ENCODE measurements around the gene GLA.

GLA gene

DNA sequence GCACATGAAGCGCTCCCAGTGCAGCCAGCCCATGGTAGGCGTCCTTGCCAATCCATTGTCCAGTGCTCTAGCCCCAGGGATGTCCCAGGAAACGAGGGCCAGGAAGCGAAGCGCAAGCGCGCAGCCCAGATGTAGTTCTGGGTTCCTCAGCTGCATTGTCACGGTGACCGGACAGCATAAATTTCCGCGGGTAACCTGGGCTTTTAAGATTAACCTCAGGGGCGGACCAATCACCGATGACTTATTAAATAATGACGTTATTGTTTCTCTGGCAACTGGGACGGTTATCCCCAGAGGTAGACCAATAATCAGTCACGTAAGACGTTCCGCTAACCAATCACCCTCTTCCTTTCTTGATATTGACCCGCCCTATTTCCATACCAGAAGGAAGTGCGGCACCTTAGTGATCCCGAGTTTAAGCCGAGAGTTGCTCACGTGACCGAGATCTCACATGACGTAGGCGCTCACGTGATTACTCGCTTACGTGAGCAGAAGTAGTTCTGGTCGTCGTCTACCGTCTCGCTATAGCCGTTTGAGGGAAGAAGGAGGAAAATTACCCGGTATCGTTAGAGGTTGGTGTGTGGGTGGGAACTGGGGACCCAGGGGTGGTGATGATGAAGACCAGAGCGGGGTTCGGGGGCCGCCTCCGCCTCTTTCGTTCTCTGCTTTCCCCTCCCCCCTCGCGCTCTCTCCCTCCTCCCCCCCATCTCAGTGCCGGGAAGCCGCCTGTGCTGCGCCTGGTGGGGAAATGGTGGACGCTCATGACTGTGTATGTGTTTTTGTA, at the start of gene GLA, which contains the start of gene HNRNPH2:
TSS of gene GLA (minus strand) at position 178 of the 784 bp plus-strand sequence. CDS start at position 156, 22 bp downstream.
TSS of gene HNRNPH2 (plus strand) at position 475 of the 784 bp plus-strand sequence. CDS start 3,767 bp downstream, outside the sequence.
- Mint-ChIP-seq H3K27ac (peak within 1 kb of the TSS; percentile 97), H3K27me3 (no peaks in the 10 kb centered on the region), H3K4me3 (peak within 1 kb of the TSS; percentile 94), H3K4me1 (ENCODE audit: low read depth) (peaks cover 21% of the 10 kb centered on the region), H3K36me3 (ENCODE audit: low read depth) (peaks cover 36% of the 10 kb centered on the region), H3K9me3 (no peaks in the 10 kb centered on the region)
- intact Hi-C loops (cut with micrococcal nuclease) = loop anchor here (2.0 kb wide), 1 partner anchor 17 kb away; the partner anchor contains the start of gene RPL36A

GRCh38 chrX:101452056-101452455, 44.3 kb upstream of the GLA start:
- H3K36me3 Mint-ChIP-seq (ENCODE audit: low read depth) = peaks cover 36% of the 10 kb centered on the region
- intact Hi-C loops (cut with micrococcal nuclease) = no loop called here
- no peak overlapping the region for H3K27ac Mint-ChIP-seq
- no peaks in the 10 kb centered on the region for H3K27me3 Mint-ChIP-seq
- H3K4me1 Mint-ChIP-seq (ENCODE audit: low read depth) = peaks cover 13% of the 10 kb centered on the region
- no peaks in the 10 kb centered on the region for H3K9me3 Mint-ChIP-seq
- H3K4me3 Mint-ChIP-seq = no peak overlapping the region

- H3K27ac Mint-ChIP-seq = no peak overlapping the region
- peaks cover 38% of the 10 kb centered on the region for H3K36me3 Mint-ChIP-seq (ENCODE audit: low read depth)
- intact Hi-C loops (cut with micrococcal nuclease) = no loop called here
- H3K27me3 Mint-ChIP-seq = no peaks in the 10 kb centered on the region
- H3K4me3 Mint-ChIP-seq = no peak overlapping the region
- no peaks in the 10 kb centered on the region for H3K9me3 Mint-ChIP-seq
- peaks cover 13% of the 10 kb centered on the region for H3K4me1 Mint-ChIP-seq (ENCODE audit: low read depth)
Measured at GRCh38 chrX:101450961-101451360, 43.2 kb upstream of the GLA start.

- Mint-ChIP-seq H3K9me3 (no peaks in the 10 kb centered on the region), H3K4me3 (no peak overlapping the region), H3K4me1 (ENCODE audit: low read depth) (peaks cover 13% of the 10 kb centered on the region), H3K27me3 (no peaks in the 10 kb centered on the region), H3K36me3 (ENCODE audit: low read depth) (peaks cover 33% of the 10 kb centered on the region), H3K27ac (no peak overlapping the region)
- intact Hi-C loops (cut with micrococcal nuclease) = no loop called here
Measured at GRCh38 chrX:101450085-101450484, 42.4 kb upstream of the GLA start.

DNA sequence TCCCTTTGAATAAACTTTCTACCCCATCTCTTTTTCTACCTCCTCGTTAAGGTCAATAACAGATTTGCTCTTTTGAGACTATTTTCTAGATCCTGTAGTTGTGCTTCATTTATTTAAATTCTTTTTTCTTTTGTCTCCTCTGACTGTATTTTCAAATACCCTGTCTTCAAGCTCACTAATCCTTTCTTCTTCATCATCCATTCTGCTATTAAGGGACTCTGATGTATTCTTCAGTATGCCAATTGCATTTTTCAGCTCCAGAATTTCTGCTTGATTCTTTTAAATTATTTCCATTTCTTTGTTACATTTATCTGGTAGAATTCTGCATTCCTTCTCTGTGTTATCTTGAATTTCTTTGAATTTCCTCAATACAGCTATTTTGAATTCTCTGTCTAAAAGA, 41.6 kb upstream of the GLA start:
- H3K4me1 Mint-ChIP-seq (ENCODE audit: low read depth) = peaks cover 13% of the 10 kb centered on the region
- no peak overlapping the region for H3K4me3 Mint-ChIP-seq
- no peaks in the 10 kb centered on the region for H3K27me3 Mint-ChIP-seq
- intact Hi-C loops (cut with micrococcal nuclease) = no loop called here
- H3K27ac Mint-ChIP-seq = no peak overlapping the region
- H3K36me3 Mint-ChIP-seq (ENCODE audit: low read depth) = peaks cover 37% of the 10 kb centered on the region
- no peaks in the 10 kb centered on the region for H3K9me3 Mint-ChIP-seq

DNA sequence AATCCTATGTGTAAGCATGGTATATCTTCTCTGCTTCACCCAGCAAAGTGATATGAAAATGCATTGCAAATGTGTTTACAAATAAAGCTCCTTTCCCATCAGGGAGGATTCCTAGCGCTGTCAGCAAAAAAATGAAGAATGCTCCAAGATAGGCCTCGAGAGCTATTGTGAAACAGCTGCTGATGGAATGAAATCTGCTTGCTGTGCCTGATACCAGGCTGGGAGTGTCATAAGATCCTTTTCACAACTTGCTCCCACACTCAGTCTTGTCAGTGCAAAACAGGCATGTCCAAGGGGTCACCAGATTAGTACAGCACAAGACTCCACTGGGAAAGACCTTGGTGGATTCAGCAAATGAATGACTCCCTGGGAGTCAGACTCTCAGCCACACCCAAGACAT, 34.4 kb upstream of the GLA start:
- no peaks in the 10 kb centered on the region for H3K27me3 Mint-ChIP-seq
- peaks cover 68% of the 10 kb centered on the region for H3K36me3 Mint-ChIP-seq (ENCODE audit: low read depth)
- H3K4me3 Mint-ChIP-seq = no peak overlapping the region
- H3K4me1 Mint-ChIP-seq (ENCODE audit: low read depth) = no peaks in the 10 kb centered on the region
- H3K9me3 Mint-ChIP-seq = no peaks in the 10 kb centered on the region
- no peak overlapping the region for H3K27ac Mint-ChIP-seq
- intact Hi-C loops (cut with micrococcal nuclease) = no loop called here

GRCh38 chrX:101430457-101431078, 22.8 kb upstream of the GLA start:
- no peaks in the 10 kb centered on the region for H3K9me3 Mint-ChIP-seq
- no peaks in the 10 kb centered on the region for H3K4me1 Mint-ChIP-seq (ENCODE audit: low read depth)
- H3K36me3 Mint-ChIP-seq (ENCODE audit: low read depth) = peaks cover 37% of the 10 kb centered on the region
- intact Hi-C loops (cut with micrococcal nuclease) = no loop called here
- H3K27ac Mint-ChIP-seq = no peak overlapping the region
- H3K4me3 Mint-ChIP-seq = no peak overlapping the region
- H3K27me3 Mint-ChIP-seq = no peaks in the 10 kb centered on the region

GRCh38 chrX:101429934-101430333, 22.2 kb upstream of the GLA start:
- no peak overlapping the region for H3K27ac Mint-ChIP-seq
- intact Hi-C loops (cut with micrococcal nuclease) = no loop called here
- H3K36me3 Mint-ChIP-seq (ENCODE audit: low read depth) = peaks cover 44% of the 10 kb centered on the region
- no peak overlapping the region for H3K4me3 Mint-ChIP-seq
- peaks cover 4% of the 10 kb centered on the region for H3K4me1 Mint-ChIP-seq (ENCODE audit: low read depth)
- H3K9me3 Mint-ChIP-seq = no peaks in the 10 kb centered on the region
- H3K27me3 Mint-ChIP-seq = no peaks in the 10 kb centered on the region

DNA sequence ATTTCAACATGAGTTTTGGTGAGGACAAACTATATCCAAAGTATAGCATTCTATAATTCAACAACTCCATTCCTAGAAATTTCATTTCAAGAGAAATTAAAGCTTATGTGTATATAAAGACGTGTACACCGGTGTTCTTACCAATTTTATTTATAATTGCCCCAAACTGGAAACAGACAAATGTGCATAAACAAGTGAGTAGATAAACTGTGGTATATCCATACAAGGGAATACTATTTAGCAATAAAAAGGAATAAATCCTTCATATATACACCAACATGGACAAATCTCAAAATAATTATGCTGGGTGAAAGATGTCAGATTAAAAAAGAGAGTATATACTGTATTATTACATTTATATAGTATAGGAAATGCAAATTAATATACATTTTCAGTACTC, 20.2 kb upstream of the GLA start:
- Mint-ChIP-seq H3K4me3 (no peak overlapping the region), H3K27me3 (no peaks in the 10 kb centered on the region), H3K27ac (no peak overlapping the region), H3K4me1 (ENCODE audit: low read depth) (peaks cover 7% of the 10 kb centered on the region), H3K36me3 (ENCODE audit: low read depth) (peaks cover 49% of the 10 kb centered on the region), H3K9me3 (no peaks in the 10 kb centered on the region)
- intact Hi-C loops (cut with micrococcal nuclease) = no loop called here

- H3K27ac Mint-ChIP-seq = peak overlapping the region; percentile 99
- no peak overlapping the region for H3K4me3 Mint-ChIP-seq
- no peaks in the 10 kb centered on the region for H3K9me3 Mint-ChIP-seq
- H3K4me1 Mint-ChIP-seq (ENCODE audit: low read depth) = peaks cover 37% of the 10 kb centered on the region
- peaks cover 39% of the 10 kb centered on the region for H3K36me3 Mint-ChIP-seq (ENCODE audit: low read depth)
- intact Hi-C loops (cut with micrococcal nuclease) = loop anchor here (5.0 kb wide), 4 partner anchors 72 to 513 kb away; partner anchors contain the start of genes ARMCX6, TIMM8A and ZMAT1
- H3K27me3 Mint-ChIP-seq = no peaks in the 10 kb centered on the region
Measured at GRCh38 chrX:101419489-101419888, 11.8 kb upstream of the GLA start.

GRCh38 chrX:101417981-101418841, 10.5 kb upstream of the GLA start:
- intact Hi-C loops (cut with micrococcal nuclease) = loop anchor here (5.0 kb wide), 4 partner anchors 71 to 514 kb away; partner anchors contain the start of genes ARMCX6, TIMM8A and ZMAT1
- Mint-ChIP-seq H3K27ac (peak overlapping the region; percentile 99), H3K4me3 (peak overlapping the region; percentile 90), H3K27me3 (no peaks in the 10 kb centered on the region), H3K4me1 (ENCODE audit: low read depth) (peaks cover 39% of the 10 kb centered on the region), H3K36me3 (ENCODE audit: low read depth) (peaks cover 43% of the 10 kb centered on the region), H3K9me3 (no peaks in the 10 kb centered on the region)

DNA sequence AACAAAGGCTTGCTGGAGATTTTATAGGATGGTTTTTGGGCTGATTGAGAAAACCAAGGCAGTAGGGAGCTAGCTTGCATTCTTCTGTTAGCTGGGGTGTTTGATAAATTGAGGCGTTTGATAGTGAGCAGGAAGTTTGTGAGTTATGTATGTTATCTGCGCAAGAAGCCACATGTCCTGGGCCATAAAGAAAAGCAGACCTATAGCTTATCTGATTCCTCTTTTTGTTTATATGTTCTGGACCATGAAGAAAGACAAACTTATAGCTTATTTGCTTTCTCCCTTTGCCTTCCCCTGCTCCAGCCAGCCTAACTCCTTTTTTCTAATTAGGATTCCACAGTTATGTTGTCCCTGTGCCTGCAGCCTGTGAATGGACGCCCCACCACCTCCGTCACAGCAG, 9.5 kb upstream of the GLA start:
- H3K27me3 Mint-ChIP-seq = no peaks in the 10 kb centered on the region
- no peaks in the 10 kb centered on the region for H3K9me3 Mint-ChIP-seq
- H3K4me1 Mint-ChIP-seq (ENCODE audit: low read depth) = peaks cover 49% of the 10 kb centered on the region
- intact Hi-C loops (cut with micrococcal nuclease) = loop anchor here (5.0 kb wide), 4 partner anchors 70 to 515 kb away; partner anchors contain the start of genes ARMCX6, TIMM8A and ZMAT1
- H3K27ac Mint-ChIP-seq = peak overlapping the region; percentile 99
- peaks cover 49% of the 10 kb centered on the region for H3K36me3 Mint-ChIP-seq (ENCODE audit: low read depth)
- H3K4me3 Mint-ChIP-seq = no peak overlapping the region

- H3K9me3 Mint-ChIP-seq = no peaks in the 10 kb centered on the region
- intact Hi-C loops (cut with micrococcal nuclease) = loop anchor here (5.0 kb wide), 4 partner anchors 69 to 516 kb away; partner anchors contain the start of genes ARMCX6, TIMM8A and ZMAT1
- H3K36me3 Mint-ChIP-seq (ENCODE audit: low read depth) = peaks cover 49% of the 10 kb centered on the region
- H3K27ac Mint-ChIP-seq = no peak overlapping the region
- no peaks in the 10 kb centered on the region for H3K27me3 Mint-ChIP-seq
- no peak overlapping the region for H3K4me3 Mint-ChIP-seq
- H3K4me1 Mint-ChIP-seq (ENCODE audit: low read depth) = peaks cover 54% of the 10 kb centered on the region
Measured at GRCh38 chrX:101416691-101417090, 9.0 kb upstream of the GLA start.

Data from dendritic cell treated with granulocyte-macrophage colony-stimulating factor and Interleukin-4, amounts not matched to agents 40 ng/mL and 50 ng/mL, for 4 days (primary cell).